Common myeloid progenitor, CD34-positive (primary cell): ENCODE results near the gene SLC5A1. TPM values are rescaled to one million over a fixed set of nuclear protein-coding genes. Genes with fewer than 3 reads are reported as not detected.

Experiments
- CTCF ChIA-PET: fragments of 350-600 bp; sonication (Branson Sonifier 250); formaldehyde crosslinking; loops from one replicate; lab custom pipeline; 2021; ENCODE audit warnings: antibody characterized with exemption; lab: Charles Lee
- POLR2A ChIA-PET: fragments of 350-600 bp; sonication (Branson Sonifier 250); formaldehyde crosslinking; loops from one replicate; lab custom pipeline; 2021; ENCODE audit warnings: antibody characterized with exemption; lab: Charles Lee
- DNase-seq, 3 donors: peaks; one replicate each; pipeline versions ENCODE4 v3.0.0 to v3.0.0-alpha.2; 2013
- H3K27ac ChIP-seq, 2 experiments: 1 replicate in 1 of 2; 2 replicates in 1 of 2; pipeline ENCODE4 v1.7.0; 2013; ENCODE audit warnings: inconsistent platforms in 2 of 2, low read length in 2 of 2, mild to moderate bottlenecking in 2 of 2, low read depth in 1 of 2, moderate library complexity in 1 of 2; ENCODE audit not compliant: severe bottlenecking in 2 of 2, insufficient read depth in 1 of 2, poor library complexity in 1 of 2
- H3K27me3 ChIP-seq, 5 experiments: replicated peaks in 2 of 5; 1 replicate in 3 of 5; 2 replicates in 2 of 5; pipeline versions ENCODE4 v1.6.1 to v1.7.0; 2013; ENCODE audit warnings: low read length in 4 of 5, mild to moderate bottlenecking in 2 of 5, moderate library complexity in 2 of 5, inconsistent platforms in 1 of 5; ENCODE audit not compliant: insufficient read depth in 5 of 5, control insufficient read depth in 4 of 5
- H3K36me3 ChIP-seq, 4 experiments: 1 replicate in 2 of 4; 2 replicates in 2 of 4; pipeline versions ENCODE4 v1.6.1 to v1.7.0; 2013; ENCODE audit warnings: low read length in 3 of 4, control low read depth in 1 of 4, mild to moderate bottlenecking in 1 of 4; ENCODE audit not compliant: control insufficient read depth in 4 of 4, insufficient read depth in 4 of 4
- H3K4me1 ChIP-seq, 4 experiments: 1 replicate in 3 of 4; 2 replicates in 1 of 4; pipeline versions ENCODE4 v1.6.1 to v1.7.1; 2013; ENCODE audit warnings: low read length in 3 of 4, mild to moderate bottlenecking in 3 of 4, control low read depth in 1 of 4, inconsistent platforms in 1 of 4, moderate library complexity in 1 of 4; ENCODE audit not compliant: control insufficient read depth in 4 of 4, insufficient read depth in 4 of 4; ENCODE audit errors: control extremely low read depth in 1 of 4
- H3K4me3 ChIP-seq, 7 experiments: 1 replicate in 4 of 7; 2 replicates in 3 of 7; pipeline versions ENCODE4 v1.5.1 to v1.7.0; 2013; ENCODE audit warnings: mild to moderate bottlenecking in 7 of 7, low read length in 6 of 7, moderate library complexity in 6 of 7, inconsistent platforms in 2 of 7, low read depth in 2 of 7, control low read depth in 1 of 7; ENCODE audit not compliant: insufficient read depth in 4 of 7, control insufficient read depth in 1 of 7; ENCODE audit errors: extremely low read depth in 1 of 7
- H3K9me3 ChIP-seq, 5 experiments: 1 replicate in 4 of 5; 2 replicates in 1 of 5; pipeline versions ENCODE4 v1.6.1 to v1.7.1; 2013; ENCODE audit warnings: low read length in 4 of 5, mild to moderate bottlenecking in 2 of 5, inconsistent platforms in 1 of 5, low read depth in 1 of 5, moderate library complexity in 1 of 5; ENCODE audit not compliant: control insufficient read depth in 4 of 5, insufficient read depth in 2 of 5; ENCODE audit errors: control extremely low read depth in 1 of 5
- WGBS: methylation state at CpG from one replicate; pipeline ENCODE4 v1.1.5; 2013; ENCODE audit not compliant: insufficient coverage; 5-methylcytosine and 5-hydroxymethylcytosine counted together
- polyA plus RNA-seq: library from polyadenylated mRNA; unstranded; fragments of 120-200 nt; gene quantifications from one replicate; pipeline ENCODE4 v1.2.1, GENCODE V29; 2013

Gene SLC5A1
- polyA plus RNA-seq: not detected

DNA sequence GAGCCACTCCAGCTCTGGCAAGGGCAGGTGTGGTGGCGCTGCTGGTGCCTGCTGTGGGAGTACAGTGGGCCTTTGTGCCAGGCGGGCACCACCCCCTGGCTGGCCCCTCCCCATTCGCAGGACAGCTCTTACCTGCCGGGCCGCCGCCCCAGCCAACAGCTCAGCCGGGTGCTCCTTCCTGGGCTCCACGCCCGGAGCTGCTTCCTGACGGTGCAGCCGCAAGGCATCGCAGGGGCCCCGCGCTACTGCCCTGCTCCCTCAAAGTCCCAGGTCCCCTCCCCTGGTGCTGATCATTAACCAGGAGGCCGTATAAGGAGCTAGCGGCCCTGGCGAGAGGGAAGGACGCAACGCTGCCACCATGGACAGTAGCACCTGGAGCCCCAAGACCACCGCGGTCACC lies at the start of gene SLC5A1:
Gene SLC5A1 (plus strand): TSS at position 338 of the 400 bp plus-strand sequence. CDS start 21 bp downstream, at position 359.
- Histone ChIP-seq H3K9me3 (no peaks in the 10 kb centered on the region), H3K27ac (no peak within 1 kb of the TSS), H3K4me3 (no peak within 1 kb of the TSS), H3K36me3 (no peaks in the 10 kb centered on the region), H3K27me3 (peaks cover 10 to 64% (median 29%) of the 10 kb centered on the region in 5 experiments), H3K4me1 (no peaks in the 10 kb centered on the region)
- DNase-seq: no peak
- WGBS: 31% methylated on average over 21 of the region's 21 CpGs
- POLR2A ChIA-PET: no interaction called here
- CTCF ChIA-PET: no interaction called here

DNA sequence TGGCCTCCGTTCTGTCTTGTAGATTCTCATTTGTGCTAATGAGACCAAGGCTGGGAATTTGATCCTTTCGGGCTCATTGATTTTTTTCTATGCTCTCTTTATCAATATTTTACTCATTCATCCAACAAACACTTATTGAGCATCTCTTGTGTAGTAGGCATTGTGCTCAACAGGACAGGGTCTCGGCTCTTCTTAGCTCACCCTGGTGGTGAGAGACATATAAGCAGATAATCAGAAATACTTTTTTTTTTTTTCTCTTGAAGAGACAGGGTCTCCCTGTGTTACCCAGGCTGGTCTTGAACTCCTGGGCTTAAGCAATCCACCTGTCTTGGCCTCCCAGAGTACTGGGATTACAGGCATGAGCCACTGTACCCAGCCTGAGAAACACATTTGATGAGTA lies 48.0 kb upstream of the SLC5A1 start:
- CTCF ChIA-PET: no interaction called here
- H3K4me1 ChIP-seq: no peaks in the 10 kb centered on the region
- peaks cover 0 to 10% (median under 1%) of the 10 kb centered on the region in 5 experiments for H3K27me3 ChIP-seq
- no peaks in the 10 kb centered on the region for H3K9me3 ChIP-seq
- H3K4me3 ChIP-seq: no peak overlapping the region
- H3K36me3 ChIP-seq: no peaks in the 10 kb centered on the region
- no peak for DNase-seq
- WGBS: 93% methylated on average over 2 of the region's 3 CpGs
- H3K27ac ChIP-seq: no peak overlapping the region
- POLR2A ChIA-PET: no interaction called here

DNA sequence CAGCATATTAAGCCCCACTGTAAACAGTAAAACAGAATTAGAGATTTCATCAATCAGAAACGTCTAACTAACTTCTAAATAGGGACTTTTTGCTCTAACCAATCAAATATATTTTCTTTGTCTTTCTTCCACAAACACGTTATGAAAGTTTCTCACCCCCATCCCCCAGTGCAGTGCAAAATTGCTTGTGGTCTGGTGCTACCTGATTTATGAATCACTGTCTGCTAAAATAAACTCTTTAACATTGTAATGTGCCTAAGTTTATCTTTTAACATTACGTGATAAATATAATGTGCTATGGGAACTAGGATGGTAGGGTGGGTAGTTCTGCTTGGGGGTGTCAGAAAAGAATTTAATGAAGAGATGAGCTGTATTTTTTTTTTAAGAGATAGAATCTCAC lies 47.3 kb upstream of the SLC5A1 start:
- 64% methylated on average over 2 of the region's 3 CpGs for WGBS
- ChIA-PET CTCF (no interaction called here), POLR2A (no interaction called here)
- no peak for DNase-seq
- no peaks in the 10 kb centered on the region for H3K36me3 ChIP-seq
- no peak overlapping the region for H3K4me3 ChIP-seq
- H3K4me1 ChIP-seq: no peaks in the 10 kb centered on the region
- no peak overlapping the region for H3K27ac ChIP-seq
- peaks cover 0 to 4% (median 0%) of the 10 kb centered on the region in 5 experiments for H3K27me3 ChIP-seq
- no peaks in the 10 kb centered on the region for H3K9me3 ChIP-seq

DNA sequence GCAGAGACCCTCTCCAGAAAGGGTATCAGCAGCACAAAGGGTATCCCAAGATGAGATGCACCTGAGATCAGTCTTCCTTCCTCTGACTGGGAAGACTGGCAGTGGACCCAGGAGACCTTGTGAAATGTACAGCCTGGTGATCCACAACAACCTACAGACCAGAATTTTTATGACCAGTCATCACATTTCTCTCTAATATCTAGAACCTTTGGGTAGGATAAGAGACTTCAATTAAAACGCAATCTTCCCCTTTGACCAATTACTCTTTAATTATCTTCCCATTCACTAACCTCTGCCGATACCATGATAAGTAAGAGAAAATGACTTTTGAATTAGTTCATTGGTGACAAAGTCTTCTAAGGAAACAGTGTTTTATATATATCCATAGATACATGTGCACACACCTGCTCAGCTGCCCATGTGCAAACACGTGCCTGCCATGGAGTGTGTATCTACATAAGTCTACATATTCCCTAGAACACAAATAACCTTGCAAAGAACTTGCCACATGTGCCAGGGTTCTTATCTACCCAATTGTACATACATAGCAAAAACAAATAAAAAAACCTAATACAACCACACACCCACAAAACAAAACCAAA lies 44.2 kb upstream of the SLC5A1 start:
- POLR2A ChIA-PET: no interaction called here
- no peak for DNase-seq
- H3K9me3 ChIP-seq: no peaks in the 10 kb centered on the region
- CTCF ChIA-PET: no interaction called here
- H3K4me1 ChIP-seq: no peaks in the 10 kb centered on the region
- H3K4me3 ChIP-seq: no peak overlapping the region
- no CpG with 5 or more reads among the region's 3 CpGs for WGBS
- H3K27me3 ChIP-seq: peaks cover 0 to 3% (median 0%) of the 10 kb centered on the region in 5 experiments
- no peak overlapping the region for H3K27ac ChIP-seq
- no peaks in the 10 kb centered on the region for H3K36me3 ChIP-seq

DNA sequence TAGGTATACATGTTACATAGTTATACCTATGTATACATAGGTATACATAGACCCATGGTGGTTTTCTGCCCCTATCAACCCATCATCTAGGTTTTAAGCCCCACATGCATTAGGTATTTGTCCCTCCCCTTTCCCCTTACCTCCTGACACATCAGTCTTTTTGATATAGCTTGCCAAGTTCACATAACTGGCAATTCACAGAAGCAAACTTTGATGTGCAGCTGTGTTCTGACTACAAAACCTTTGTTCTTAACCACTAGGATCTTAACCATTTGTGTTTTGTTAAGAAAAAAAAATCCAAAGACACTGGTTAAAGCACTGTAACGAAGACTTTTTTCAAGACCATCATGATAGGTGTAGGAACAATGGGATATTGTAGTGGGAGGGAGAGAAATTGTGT lies 42.9 kb upstream of the SLC5A1 start:
- WGBS: 100% methylated on average over 1 of the region's 1 CpG
- ChIA-PET POLR2A (no interaction called here), CTCF (interaction anchor here (0.5 kb wide), 1 partner anchor 394 kb away, joined by 4 read pairs; no protein-coding TSS in a partner anchor)
- no peaks in the 10 kb centered on the region for H3K36me3 ChIP-seq
- no peak overlapping the region for H3K4me3 ChIP-seq
- DNase-seq: no peak
- no peak overlapping the region for H3K27ac ChIP-seq
- no peaks in the 10 kb centered on the region for H3K9me3 ChIP-seq
- no peaks in the 10 kb centered on the region for H3K4me1 ChIP-seq
- H3K27me3 ChIP-seq: peaks cover 0 to 3% (median 0%) of the 10 kb centered on the region in 5 experiments

DNA sequence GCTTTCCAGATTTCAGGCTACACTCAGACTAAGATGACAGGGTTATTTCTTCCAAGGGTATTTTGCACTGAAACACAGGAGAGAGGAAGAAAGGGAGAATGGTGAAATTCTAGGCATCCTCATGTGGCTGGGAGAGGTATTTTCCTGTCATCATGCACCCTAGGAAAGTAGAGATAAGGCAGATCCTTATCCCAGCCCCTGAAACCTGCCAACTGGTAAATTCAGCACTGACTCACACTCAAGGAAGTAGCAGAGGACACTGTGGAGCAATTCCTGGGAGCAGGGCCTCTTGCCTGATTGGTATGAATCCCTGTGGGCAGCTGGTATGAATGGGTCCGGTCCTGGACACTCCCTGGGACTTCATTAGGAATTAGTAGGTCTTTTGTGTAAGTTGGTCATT lies 37.6 kb upstream of the SLC5A1 start:
- H3K4me1 ChIP-seq: no peaks in the 10 kb centered on the region
- no peaks in the 10 kb centered on the region for H3K36me3 ChIP-seq
- no peaks in the 10 kb centered on the region for H3K27me3 ChIP-seq
- ChIA-PET POLR2A (no interaction called here), CTCF (no interaction called here)
- no peak for DNase-seq
- H3K4me3 ChIP-seq: no peak overlapping the region
- peaks cover 0 to 5% (median 4%) of the 10 kb centered on the region in 5 experiments for H3K9me3 ChIP-seq
- 83% methylated on average over 1 of the region's 1 CpG for WGBS
- H3K27ac ChIP-seq: no peak overlapping the region

DNA sequence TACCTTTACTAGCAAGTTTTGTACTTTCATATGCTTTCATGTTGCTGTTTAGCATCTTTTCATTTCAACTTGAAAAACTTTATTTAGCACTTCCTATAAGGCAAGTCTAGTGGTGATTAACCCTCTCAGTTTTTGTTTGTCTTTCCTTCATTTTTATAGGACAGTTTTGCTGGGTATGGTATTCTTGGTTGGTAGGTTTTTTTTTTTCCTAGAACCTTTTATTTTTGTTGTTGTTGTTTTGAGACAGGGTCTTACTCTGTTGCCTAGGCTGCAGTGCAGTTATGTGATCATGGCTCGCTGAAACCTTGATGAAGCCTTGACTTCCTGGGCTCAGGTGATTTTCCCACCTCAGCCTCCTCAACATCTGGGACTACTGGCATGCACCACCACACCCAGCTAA lies 29.9 kb upstream of the SLC5A1 start:
- no peaks in the 10 kb centered on the region for H3K27me3 ChIP-seq
- ChIA-PET POLR2A (no interaction called here), CTCF (no interaction called here)
- no peak for DNase-seq
- no peaks in the 10 kb centered on the region for H3K36me3 ChIP-seq
- WGBS: no CpG with 5 or more reads among the region's 1 CpG
- H3K4me1 ChIP-seq: no peaks in the 10 kb centered on the region
- no peak overlapping the region for H3K4me3 ChIP-seq
- no peak overlapping the region for H3K27ac ChIP-seq
- peaks cover 2 to 15% (median 9%) of the 10 kb centered on the region in 5 experiments for H3K9me3 ChIP-seq
